Astrocyte (in vitro differentiated cells and primary cell): ENCODE data around the gene PIP5K1A.

Source experiments
- CTCF ChIP-seq: IDR thresholded peaks from 2 replicates; pipeline ENCODE4 v1.5.1; 2011; ENCODE audit warnings: low read depth, mild to moderate bottlenecking, inconsistent platforms, low read length, moderate library complexity; ENCODE audit not compliant: insufficient read depth
- EZH2 ChIP-seq: IDR thresholded peaks from 2 replicates; pipeline ENCODE4 v1.6.1; 2012; ENCODE audit warnings: mild to moderate bottlenecking, low read length, inconsistent platforms; ENCODE audit not compliant: insufficient read depth

- TF ChIP-seq CTCF (no peak), EZH2 (no peak)
These were observed 96.5 kb downstream of the PIP5K1A start for GRCh38 chr1:151294742-151295462.
